GM12864 (cell line): ENCODE data around the gene GUK1.

ENCODE experiments used
- DNase-seq: peaks from one replicate; pipeline ENCODE4 v3.0.0-alpha.2; 2011; ENCODE audit warnings: low read depth
- H3K4me3 ChIP-seq: 2 replicates; pipeline ENCODE4 v1.5.1; 2011; ENCODE audit warnings: mild to moderate bottlenecking, low read depth, low read length, control low read depth
- TF ChIP-seq, protein P1 (sequence below): IDR thresholded peaks from 2 replicates; pipeline ENCODE4 v1.5.1; 2011; ENCODE audit warnings: low read depth, mild to moderate bottlenecking, moderate library complexity, low read length, control low read depth, inconsistent platforms; ENCODE audit errors: missing control alignments

Gene GUK1

DNA sequence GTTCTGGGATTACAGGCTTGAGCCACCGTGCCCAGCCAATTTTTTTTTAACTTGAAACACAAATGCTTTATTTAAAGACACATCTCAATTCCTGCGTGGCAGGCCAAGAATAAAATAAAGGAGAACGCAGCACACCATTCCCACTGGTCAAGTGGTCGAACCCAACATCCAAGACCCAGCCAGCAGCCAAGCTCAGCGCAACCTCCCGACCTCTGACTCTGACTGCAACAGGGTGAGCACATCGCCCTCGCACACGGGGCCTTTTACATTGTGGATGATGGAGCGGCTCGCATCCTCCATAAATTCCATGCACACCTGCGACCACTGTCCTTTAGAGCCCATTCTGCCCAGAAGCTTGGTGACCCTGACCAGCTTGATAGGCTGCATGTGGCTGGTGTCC, 5.5 kb upstream of the GUK1 start:
- H3K4me3 ChIP-seq = no peak overlapping the region
- TF ChIP-seq, protein P1, sequence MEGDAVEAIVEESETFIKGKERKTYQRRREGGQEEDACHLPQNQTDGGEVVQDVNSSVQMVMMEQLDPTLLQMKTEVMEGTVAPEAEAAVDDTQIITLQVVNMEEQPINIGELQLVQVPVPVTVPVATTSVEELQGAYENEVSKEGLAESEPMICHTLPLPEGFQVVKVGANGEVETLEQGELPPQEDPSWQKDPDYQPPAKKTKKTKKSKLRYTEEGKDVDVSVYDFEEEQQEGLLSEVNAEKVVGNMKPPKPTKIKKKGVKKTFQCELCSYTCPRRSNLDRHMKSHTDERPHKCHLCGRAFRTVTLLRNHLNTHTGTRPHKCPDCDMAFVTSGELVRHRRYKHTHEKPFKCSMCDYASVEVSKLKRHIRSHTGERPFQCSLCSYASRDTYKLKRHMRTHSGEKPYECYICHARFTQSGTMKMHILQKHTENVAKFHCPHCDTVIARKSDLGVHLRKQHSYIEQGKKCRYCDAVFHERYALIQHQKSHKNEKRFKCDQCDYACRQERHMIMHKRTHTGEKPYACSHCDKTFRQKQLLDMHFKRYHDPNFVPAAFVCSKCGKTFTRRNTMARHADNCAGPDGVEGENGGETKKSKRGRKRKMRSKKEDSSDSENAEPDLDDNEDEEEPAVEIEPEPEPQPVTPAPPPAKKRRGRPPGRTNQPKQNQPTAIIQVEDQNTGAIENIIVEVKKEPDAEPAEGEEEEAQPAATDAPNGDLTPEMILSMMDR = no peak
- DNase-seq = no peak

DNA sequence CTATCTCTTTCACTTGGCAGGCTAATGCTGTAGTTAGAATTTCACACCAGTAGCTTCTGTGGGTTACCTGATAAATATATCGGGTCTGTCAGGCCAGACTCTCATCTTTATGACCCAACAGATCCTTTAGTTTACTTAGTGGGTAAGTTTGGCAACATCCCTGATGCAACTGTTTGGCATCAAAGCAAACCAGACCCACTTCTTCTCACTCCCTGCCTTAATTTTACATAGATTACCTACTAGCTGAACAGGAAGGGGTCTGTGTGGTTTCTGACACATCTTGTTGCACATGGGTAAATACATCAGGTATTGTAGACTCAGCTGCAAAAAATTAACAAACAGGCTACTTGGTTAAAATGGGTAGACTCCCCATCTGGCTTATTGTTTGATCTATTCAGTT, 3.2 kb upstream of the GUK1 start:
- no peak overlapping the region for H3K4me3 ChIP-seq
- TF ChIP-seq, protein P1 = no peak
- DNase-seq = no peak

DNA sequence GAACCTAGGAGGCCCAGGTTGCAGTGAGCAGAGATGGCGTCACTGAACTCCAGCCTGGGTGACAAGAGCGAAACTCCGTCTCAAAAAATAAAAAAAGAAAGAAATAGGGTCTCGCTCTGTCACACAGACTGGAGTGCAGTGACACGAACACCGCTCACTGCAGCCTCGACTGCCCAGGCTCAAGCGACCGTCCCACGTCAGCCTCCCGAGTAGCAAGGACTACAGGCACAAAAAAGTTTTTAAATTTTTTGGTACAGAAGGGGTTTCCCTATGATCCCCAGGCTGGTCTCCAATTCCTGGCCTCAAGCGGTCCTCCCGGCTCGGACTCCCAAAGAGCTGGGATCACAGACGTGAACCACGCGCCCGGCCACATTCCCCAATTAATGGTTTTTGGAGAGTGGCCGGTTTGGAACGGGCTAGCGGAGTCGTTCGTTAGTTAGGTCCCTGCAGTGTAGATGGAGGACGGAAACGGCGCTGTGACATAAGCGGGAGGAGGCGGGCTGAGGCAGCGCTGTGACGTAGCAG, 611 bp upstream of the GUK1 start:
- peak overlapping the region; percentile 90 for H3K4me3 ChIP-seq
- TF ChIP-seq, protein P1 = no peak
- no peak for DNase-seq

DNA sequence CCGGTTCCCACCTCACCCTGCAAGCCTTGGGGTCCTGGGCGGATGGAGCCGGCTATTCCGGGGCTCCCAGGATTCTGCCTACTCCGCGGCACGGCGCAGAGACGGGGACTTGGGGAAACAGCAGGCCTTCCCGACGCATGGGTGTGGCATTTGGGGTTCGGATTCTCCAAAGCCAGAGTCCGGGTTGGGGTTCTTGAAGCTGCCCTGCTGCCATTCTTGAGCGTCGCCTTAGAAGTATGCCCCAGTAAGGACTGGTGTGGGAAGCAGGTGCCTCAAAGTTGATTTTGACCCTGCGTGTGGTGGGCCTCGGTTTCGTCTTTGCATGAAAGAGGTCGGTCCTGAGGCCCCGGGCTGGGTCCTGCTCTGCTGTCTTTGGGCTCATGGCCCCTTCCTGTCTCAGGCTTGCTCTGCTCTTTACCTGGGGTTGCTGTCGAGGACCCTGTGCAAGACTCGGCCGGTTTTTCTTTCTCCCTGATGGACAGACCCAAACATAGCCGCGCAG, 696 bp downstream of the GUK1 start:
- peak overlapping the region; percentile 90 for H3K4me3 ChIP-seq
- DNase-seq = no peak
- TF ChIP-seq, protein P1 = no peak

DNA sequence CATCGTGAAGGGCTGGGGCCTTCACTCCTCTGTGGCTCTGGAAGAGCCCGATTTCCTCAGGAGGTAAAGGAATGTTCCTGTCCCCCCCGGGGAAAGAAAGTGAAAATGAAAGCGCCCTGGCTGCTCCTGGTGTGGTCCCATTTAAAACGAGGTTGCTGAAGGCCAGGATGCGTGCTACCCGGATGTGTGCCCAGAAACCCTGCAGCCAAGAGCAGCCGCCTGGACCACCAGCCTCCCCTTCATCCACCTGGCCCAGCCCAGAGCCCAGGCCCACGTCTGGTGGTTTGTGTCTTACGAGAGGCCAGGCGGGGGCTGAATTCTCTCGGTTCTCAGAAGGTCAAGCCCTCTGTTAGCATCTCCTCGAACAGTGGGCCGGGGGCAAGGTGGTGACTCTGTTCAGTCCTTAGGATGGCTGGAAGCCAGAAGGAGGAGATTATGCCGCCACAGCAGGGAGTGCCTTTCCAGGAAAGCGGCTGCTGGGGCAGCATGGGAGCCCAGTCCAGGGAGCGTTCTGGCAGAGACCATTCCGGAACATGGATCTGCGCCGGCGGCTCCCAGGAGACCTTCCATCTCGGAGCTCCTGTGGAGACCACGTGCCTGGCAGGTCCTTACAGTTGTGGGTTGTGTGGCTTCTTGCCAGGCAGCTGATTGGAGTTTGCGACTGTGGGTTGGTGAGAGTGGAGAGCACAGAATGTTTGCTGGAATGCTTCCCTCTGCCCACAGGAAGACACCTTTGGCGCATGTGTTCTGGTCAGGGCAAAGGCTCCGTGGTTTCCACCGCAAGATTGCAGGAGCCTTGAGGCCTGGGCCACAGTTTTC, 1.4 kb downstream of the GUK1 start:
- peak overlapping the region; percentile 90 for H3K4me3 ChIP-seq
- TF ChIP-seq, protein P1 = no peak
- no peak for DNase-seq

DNA sequence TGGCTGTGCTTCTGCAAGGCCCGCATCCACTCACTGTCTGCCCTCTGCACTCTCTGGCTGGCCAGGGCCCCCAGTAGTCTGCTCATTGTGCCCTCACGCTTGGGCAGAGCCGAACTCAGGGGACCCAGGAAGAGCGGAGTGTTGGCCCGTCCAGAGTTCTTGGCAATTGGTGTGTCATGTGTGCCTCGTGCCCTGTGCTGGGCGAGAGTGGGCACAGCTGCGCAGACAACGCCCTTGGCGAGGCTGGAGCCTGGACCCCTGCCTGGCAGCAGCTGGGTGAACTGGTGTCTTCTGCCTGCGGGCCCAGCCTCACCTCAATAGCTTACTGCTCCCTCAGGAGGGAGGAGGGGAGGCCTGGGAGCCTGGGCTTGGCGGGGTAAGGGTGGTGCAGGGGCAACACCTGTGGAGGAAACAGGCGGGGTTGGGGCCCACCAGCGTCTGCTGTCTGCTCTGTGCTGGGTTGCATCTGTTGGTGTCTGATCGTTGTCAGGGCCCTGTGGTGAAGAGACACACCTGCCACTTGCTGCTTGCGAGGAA, 2.1 kb downstream of the GUK1 start:
- peak overlapping the region; percentile 90 for H3K4me3 ChIP-seq
- TF ChIP-seq, protein P1 = no peak
- no peak for DNase-seq
